ENCODE measurements around the gene SLC16A4. TPM values are rescaled to one million over a fixed set of nuclear protein-coding genes. Genes with fewer than 3 reads are reported as not detected.

The SLC16A4 gene
- total RNA-seq, 1 experiment from 2014 or later = 0.83 TPM

DNA sequence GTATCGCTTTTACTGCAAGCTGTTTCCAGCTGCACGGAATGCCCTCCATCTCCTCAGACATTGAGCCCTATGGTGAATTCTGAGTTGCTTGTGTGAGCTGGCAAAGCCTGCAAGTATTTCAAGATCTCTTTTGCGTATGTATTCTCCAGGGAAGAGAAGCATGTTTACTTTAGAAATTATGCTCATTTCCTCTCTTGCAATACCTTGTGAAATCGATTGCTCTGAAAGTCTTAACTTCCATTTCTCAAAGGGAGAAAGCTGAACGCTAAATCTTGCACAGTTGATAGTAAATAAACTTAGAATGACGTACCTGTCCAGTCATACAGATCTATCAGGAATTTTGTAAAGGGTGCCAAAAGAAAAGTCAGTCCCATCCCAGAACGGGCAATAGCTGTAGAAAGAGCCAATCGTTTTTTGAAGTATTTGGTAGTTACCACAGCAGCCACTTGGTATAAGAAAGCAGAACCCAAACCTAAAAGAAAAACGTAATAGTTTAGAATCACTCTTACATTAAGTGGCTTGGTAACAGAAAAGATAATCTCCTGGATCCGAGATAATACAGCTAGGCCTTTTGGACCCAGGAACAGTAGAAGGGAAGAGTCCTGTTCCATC, 10.0 kb downstream of the SLC16A4 start:
- Mint-ChIP-seq H3K36me3 (ENCODE audit: insufficient read depth, unreplicated experiment) (peaks cover 27% of the 10 kb centered on the region), H3K9me3 (ENCODE audit: low read depth, unreplicated experiment) (no peaks in the 10 kb centered on the region), H3K27ac (ENCODE audit: unreplicated experiment) (no peak overlapping the region), H3K4me3 (ENCODE audit: low read depth, unreplicated experiment) (no peak overlapping the region), H3K4me1 (ENCODE audit: low read depth, unreplicated experiment) (no peaks in the 10 kb centered on the region), H3K27me3 (ENCODE audit: unreplicated experiment) (no peaks in the 10 kb centered on the region)
- CTCF ChIA-PET = no interaction called here
- TF ChIP-seq, protein P1, sequence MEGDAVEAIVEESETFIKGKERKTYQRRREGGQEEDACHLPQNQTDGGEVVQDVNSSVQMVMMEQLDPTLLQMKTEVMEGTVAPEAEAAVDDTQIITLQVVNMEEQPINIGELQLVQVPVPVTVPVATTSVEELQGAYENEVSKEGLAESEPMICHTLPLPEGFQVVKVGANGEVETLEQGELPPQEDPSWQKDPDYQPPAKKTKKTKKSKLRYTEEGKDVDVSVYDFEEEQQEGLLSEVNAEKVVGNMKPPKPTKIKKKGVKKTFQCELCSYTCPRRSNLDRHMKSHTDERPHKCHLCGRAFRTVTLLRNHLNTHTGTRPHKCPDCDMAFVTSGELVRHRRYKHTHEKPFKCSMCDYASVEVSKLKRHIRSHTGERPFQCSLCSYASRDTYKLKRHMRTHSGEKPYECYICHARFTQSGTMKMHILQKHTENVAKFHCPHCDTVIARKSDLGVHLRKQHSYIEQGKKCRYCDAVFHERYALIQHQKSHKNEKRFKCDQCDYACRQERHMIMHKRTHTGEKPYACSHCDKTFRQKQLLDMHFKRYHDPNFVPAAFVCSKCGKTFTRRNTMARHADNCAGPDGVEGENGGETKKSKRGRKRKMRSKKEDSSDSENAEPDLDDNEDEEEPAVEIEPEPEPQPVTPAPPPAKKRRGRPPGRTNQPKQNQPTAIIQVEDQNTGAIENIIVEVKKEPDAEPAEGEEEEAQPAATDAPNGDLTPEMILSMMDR (IDR thresholded peaks at IDR 0.05; ENCODE audit: unreplicated experiment) = no peak
- no peak for DNase-seq
- intact Hi-C loops (cut with micrococcal nuclease; ENCODE audit: unreplicated experiment) = no loop called here
- no TSS peak for BruUV-seq (replicated peaks)

DNA sequence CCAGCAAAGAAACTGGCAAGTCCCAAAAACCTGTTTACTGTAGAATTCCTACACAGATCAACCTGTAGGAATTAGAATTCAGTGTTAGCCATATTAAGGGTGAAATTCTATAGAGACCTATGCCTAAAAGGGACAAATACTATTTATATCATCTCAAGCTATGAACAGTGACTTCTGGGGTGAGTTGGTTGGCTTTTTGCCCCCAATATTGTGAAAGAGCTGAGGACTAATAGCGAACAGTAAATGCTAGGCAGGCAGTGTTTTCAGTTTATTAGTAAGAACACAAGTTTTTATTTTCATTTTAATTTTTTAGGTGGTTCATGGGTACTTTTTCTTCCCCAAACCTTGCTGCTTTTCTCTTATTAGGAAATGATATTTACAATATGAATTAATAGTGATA, 15.3 kb downstream of the SLC16A4 start:
- Mint-ChIP-seq H3K4me1 (ENCODE audit: low read depth, unreplicated experiment) (no peaks in the 10 kb centered on the region), H3K27me3 (ENCODE audit: unreplicated experiment) (no peaks in the 10 kb centered on the region), H3K27ac (ENCODE audit: unreplicated experiment) (no peak overlapping the region), H3K4me3 (ENCODE audit: low read depth, unreplicated experiment) (no peak overlapping the region), H3K36me3 (ENCODE audit: insufficient read depth, unreplicated experiment) (peaks cover 32% of the 10 kb centered on the region), H3K9me3 (ENCODE audit: low read depth, unreplicated experiment) (no peaks in the 10 kb centered on the region)
- CTCF ChIA-PET = no interaction called here
- BruUV-seq (replicated peaks) = no TSS peak
- no peak for DNase-seq
- intact Hi-C loops (cut with micrococcal nuclease; ENCODE audit: unreplicated experiment) = no loop called here
- TF ChIP-seq, protein P1 (IDR thresholded peaks at IDR 0.05; ENCODE audit: unreplicated experiment) = no peak

GRCh38 chr1:110370827-110371226, 20.0 kb downstream of the SLC16A4 start:
- H3K4me1 Mint-ChIP-seq (ENCODE audit: low read depth, unreplicated experiment) = no peaks in the 10 kb centered on the region
- CTCF ChIA-PET = no interaction called here
- no TSS peak for BruUV-seq (replicated peaks)
- H3K27ac Mint-ChIP-seq (ENCODE audit: unreplicated experiment) = no peak overlapping the region
- no peaks in the 10 kb centered on the region for H3K27me3 Mint-ChIP-seq (ENCODE audit: unreplicated experiment)
- intact Hi-C loops (cut with micrococcal nuclease; ENCODE audit: unreplicated experiment) = no loop called here
- H3K36me3 Mint-ChIP-seq (ENCODE audit: insufficient read depth, unreplicated experiment) = peaks cover 6% of the 10 kb centered on the region
- TF ChIP-seq, protein P1 (IDR thresholded peaks at IDR 0.05; ENCODE audit: unreplicated experiment) = no peak
- H3K9me3 Mint-ChIP-seq (ENCODE audit: low read depth, unreplicated experiment) = no peaks in the 10 kb centered on the region
- H3K4me3 Mint-ChIP-seq (ENCODE audit: low read depth, unreplicated experiment) = no peak overlapping the region
- no peak for DNase-seq

DNA sequence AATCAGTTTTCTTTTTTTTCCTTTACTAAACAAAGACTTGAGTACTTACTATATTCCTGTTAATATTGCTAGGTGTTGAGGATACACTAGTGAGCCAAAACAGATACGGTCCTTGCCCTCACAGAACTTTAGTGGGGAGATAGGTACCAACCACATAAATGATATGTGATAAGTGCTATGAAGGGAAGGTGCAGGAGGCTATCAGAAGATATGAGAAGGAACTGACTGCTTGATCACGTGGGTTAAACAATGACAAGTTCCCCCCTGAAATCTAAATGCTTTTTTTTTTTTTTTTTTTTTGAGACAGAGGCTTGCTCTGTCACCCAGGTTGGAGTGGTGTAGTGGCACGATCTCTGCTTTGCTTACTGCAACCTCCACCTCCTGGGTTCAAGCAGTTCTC, 26.6 kb downstream of the SLC16A4 start:
- DNase-seq = no peak
- no peaks in the 10 kb centered on the region for H3K4me1 Mint-ChIP-seq (ENCODE audit: low read depth, unreplicated experiment)

More for the DNA sequence above, 26.6 kb downstream of the SLC16A4 start:
- Mint-ChIP-seq H3K4me3 (ENCODE audit: low read depth, unreplicated experiment) (no peak overlapping the region), H3K27me3 (ENCODE audit: unreplicated experiment) (no peaks in the 10 kb centered on the region), H3K27ac (ENCODE audit: unreplicated experiment) (no peak overlapping the region), H3K36me3 (ENCODE audit: insufficient read depth, unreplicated experiment) (peaks cover 13% of the 10 kb centered on the region), H3K9me3 (ENCODE audit: low read depth, unreplicated experiment) (no peaks in the 10 kb centered on the region)
- intact Hi-C loops (cut with micrococcal nuclease; ENCODE audit: unreplicated experiment) = no loop called here
- CTCF ChIA-PET = no interaction called here
- TF ChIP-seq, protein P1 (IDR thresholded peaks at IDR 0.05; ENCODE audit: unreplicated experiment) = no peak
- no TSS peak for BruUV-seq (replicated peaks)
